SK-N-DZ (cell line): Measurements from ENCODE around the gene ANAPC15.

Experiments used
- small RNA-seq, 2 experiments: library from RNA; depleted of rRNA; stranded (forward); fragments of <200 nt; gene quantifications; one replicate each; pipeline ENCODE3, GENCODE V24; 2014

The ANAPC15 gene

Small RNAs within 50 kb of the gene (small RNA-seq; reads per million reads assigned to genes)
- gene MIR3165, result 0 to 0.09 reads per million in 2 experiments
